Neural cell (in vitro differentiated cells): ENCODE data around the gene MST1. TPM values are rescaled to one million over a fixed set of nuclear protein-coding genes. Genes with fewer than 3 reads are reported as not detected.

Experiments used
- H2AFZ ChIP-seq: fragments of 200-600, 300-800 bp; sonication (generic), shearing (Covaris generic); 2 replicates; pipeline ENCODE4 v1.6.0; 2014; ENCODE audit warnings: low read depth, mild to moderate bottlenecking, antibody characterized with exemption, low read length, moderate library complexity
- H3F3A ChIP-seq: fragments of 200-600 bp; shearing (Covaris generic); 2 replicates; pipeline ENCODE4 v1.6.1; 2016; ENCODE audit warnings: mild to moderate bottlenecking, moderate library complexity, mixed read lengths, antibody characterized with exemption, low read length; ENCODE audit not compliant: insufficient read depth, poor library complexity, severe bottlenecking
- H3K27ac ChIP-seq: fragments of 200-600, 300-800 bp; sonication (generic), shearing (Covaris generic); 2 replicates; pipeline ENCODE4 v1.5.1; 2014; ENCODE audit warnings: mild to moderate bottlenecking, low read length, moderate library complexity
- H3K27me3 ChIP-seq: fragments of 300-800, 200-600 bp; sonication (generic), shearing (Covaris generic); 2 replicates; pipeline ENCODE4 v1.6.0; 2014; ENCODE audit warnings: mild to moderate bottlenecking, low read depth, low read length, moderate library complexity; ENCODE audit not compliant: insufficient read depth
- H3K36me3 ChIP-seq: fragments of 300-800, 200-600 bp; sonication (generic), shearing (Covaris generic); 2 replicates; pipeline ENCODE4 v1.5.1; 2014; ENCODE audit warnings: mild to moderate bottlenecking, antibody characterized with exemption, low read length, moderate library complexity; ENCODE audit not compliant: insufficient read depth
- H3K4me2 ChIP-seq: fragments of 300-800, 200-600 bp; sonication (generic), shearing (Covaris generic); 2 replicates; pipeline ENCODE4 v1.6.0; 2014; ENCODE audit warnings: mild to moderate bottlenecking, low read length
- H3K4me3 ChIP-seq: fragments of 300-800, 200-600 bp; sonication (generic), shearing (Covaris generic); 2 replicates; pipeline ENCODE4 v1.5.1; 2014; ENCODE audit warnings: mild to moderate bottlenecking, low read length, moderate library complexity
- H3K79me2 ChIP-seq: fragments of 200-600 bp; shearing (Covaris generic); replicated peaks from 2 replicates; pipeline ENCODE4 v1.6.0; 2014; ENCODE audit warnings: mild to moderate bottlenecking, low read length, moderate library complexity; ENCODE audit not compliant: insufficient read depth
- H3K9ac ChIP-seq: fragments of 300-800, 200-600 bp; sonication (generic), shearing (Covaris generic); 2 replicates; pipeline ENCODE4 v1.6.1; 2016; ENCODE audit warnings: mild to moderate bottlenecking, low read length, mixed read lengths
- H3K9me2 ChIP-seq: fragments of 200-600 bp; shearing (Covaris generic); 2 replicates; pipeline ENCODE4 v1.6.1; 2016; ENCODE audit warnings: mild to moderate bottlenecking, low read length, mixed read lengths; ENCODE audit not compliant: insufficient read depth
- H3K9me3 ChIP-seq: fragments of 200-600, 300-800 bp; sonication (generic), shearing (Covaris generic); 2 replicates; pipeline ENCODE4 v1.6.1; 2016; ENCODE audit warnings: mild to moderate bottlenecking, mixed run types, low read length, moderate library complexity, mixed read lengths
- H4K20me1 ChIP-seq: fragments of 200-600 bp; shearing (Covaris generic); 2 replicates; pipeline ENCODE4 v1.6.1; 2016; ENCODE audit warnings: mild to moderate bottlenecking, mixed run types; ENCODE audit not compliant: insufficient read depth
- EP300 ChIP-seq: fragments of 450-650 bp; conservative IDR thresholded peaks from 2 replicates; pipeline ENCODE4 v1.6.1; 2014; ENCODE audit warnings: antibody characterized with exemption, mild to moderate bottlenecking, moderate library complexity; ENCODE audit not compliant: poor library complexity, severe bottlenecking
- EZH2 ChIP-seq: fragments of 200-600, 300-800 bp; shearing (Covaris generic), sonication (generic); IDR thresholded peaks from 2 replicates; pipeline ENCODE4 v1.6.1; 2014; ENCODE audit warnings: antibody characterized with exemption, low read length, borderline replicate concordance, mild to moderate bottlenecking; ENCODE audit not compliant: insufficient read depth, poor library complexity, severe bottlenecking
- MXI1 ChIP-seq: fragments of 450-650 bp; conservative IDR thresholded peaks from 2 replicates; pipeline ENCODE4 v1.6.1; 2014; ENCODE audit warnings: antibody characterized with exemption, mild to moderate bottlenecking; ENCODE audit not compliant: poor library complexity, severe bottlenecking
- POLR2AphosphoS5 ChIP-seq: IDR thresholded peaks from 2 replicates; pipeline ENCODE4 v1.6.1; 2012
- RAD21 ChIP-seq: fragments of 450-650 bp; conservative IDR thresholded peaks from 2 replicates; pipeline ENCODE4 v1.6.1; 2014; ENCODE audit warnings: antibody characterized with exemption, mild to moderate bottlenecking, moderate library complexity
- SMC3 ChIP-seq: fragments of 450-650 bp; conservative IDR thresholded peaks from 2 replicates; pipeline ENCODE4 v1.6.1; 2014; ENCODE audit warnings: antibody characterized with exemption, mild to moderate bottlenecking, moderate library complexity; ENCODE audit not compliant: poor library complexity
- TAF1 ChIP-seq: IDR thresholded peaks from 2 replicates; pipeline ENCODE4 v1.6.1; 2012; ENCODE audit warnings: low read depth
- polyA plus RNA-seq: library from polyadenylated mRNA; depleted of rRNA; stranded (reverse); fragments of >200 nt; gene quantifications from 2 replicates; pipeline ENCODE4 v1.2.3, GENCODE V29; 2014
- TF ChIP-seq, protein P1 (sequence below): IDR thresholded peaks from 2 replicates; pipeline ENCODE4 v1.6.1; 2012; ENCODE audit warnings: borderline replicate concordance
- TF ChIP-seq, protein P2 (sequence below): fragments of 450-650 bp; IDR thresholded peaks from 2 replicates; pipeline ENCODE4 v1.5.1; 2014; ENCODE audit warnings: antibody characterized with exemption, mild to moderate bottlenecking, moderate library complexity; ENCODE audit not compliant: poor library complexity, severe bottlenecking

Gene MST1
- polyA plus RNA-seq, 1 donor from 2014 or later, result 64.0 TPM

DNA sequence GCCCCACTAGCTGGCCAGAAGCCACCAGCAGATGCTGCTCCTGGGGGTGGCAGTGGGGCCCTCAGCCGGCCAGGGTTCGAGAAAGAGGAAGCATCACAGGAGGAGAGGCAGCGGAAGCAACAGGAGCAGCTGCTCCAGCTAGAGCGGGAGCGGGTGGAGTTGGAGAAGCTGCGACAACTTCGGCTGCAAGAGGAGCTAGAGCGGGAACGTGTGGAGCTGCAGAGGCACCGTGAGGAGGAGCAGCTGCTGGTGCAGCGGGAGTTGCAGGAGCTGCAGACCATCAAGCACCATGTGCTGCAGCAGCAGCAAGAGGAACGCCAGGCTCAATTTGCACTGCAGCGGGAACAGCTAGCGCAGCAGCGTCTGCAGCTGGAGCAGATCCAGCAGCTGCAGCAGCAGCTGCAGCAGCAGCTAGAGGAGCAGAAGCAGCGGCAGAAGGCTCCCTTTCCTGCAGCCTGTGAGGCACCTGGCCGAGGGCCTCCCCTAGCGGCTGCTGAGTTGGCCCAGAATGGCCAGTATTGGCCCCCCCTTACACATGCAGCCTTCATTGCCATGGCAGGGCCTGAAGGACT is 32.6 kb downstream of the MST1 start (continued):
- no peak for TF ChIP-seq RAD21
- no peak for TF ChIP-seq POLR2AphosphoS5

DNA sequence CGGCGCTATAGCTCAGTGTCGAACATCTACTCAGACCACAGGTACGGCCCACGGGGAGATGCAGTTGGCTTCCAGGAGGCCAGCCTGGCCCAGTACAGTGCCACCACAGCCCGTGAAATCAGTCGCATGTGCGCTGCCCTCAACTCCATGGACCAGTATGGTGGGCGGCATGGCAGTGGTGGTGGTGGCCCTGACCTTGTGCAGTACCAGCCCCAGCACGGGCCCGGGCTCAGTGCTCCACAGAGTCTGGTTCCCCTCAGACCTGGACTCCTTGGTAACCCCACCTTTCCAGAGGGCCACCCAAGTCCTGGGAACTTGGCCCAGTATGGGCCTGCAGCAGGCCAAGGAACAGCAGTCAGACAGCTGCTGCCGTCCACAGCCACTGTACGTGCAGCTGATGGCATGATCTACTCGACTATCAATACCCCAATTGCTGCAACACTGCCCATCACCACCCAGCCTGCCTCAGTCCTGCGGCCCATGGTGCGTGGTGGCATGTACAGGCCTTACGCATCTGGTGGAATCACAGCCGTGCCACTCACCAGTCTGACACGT is 33.5 kb downstream of the MST1 start:
- no peaks in the 10 kb centered on the region for H3K79me2 ChIP-seq
- no peak overlapping the region for H2AFZ ChIP-seq
- no peaks in the 10 kb centered on the region for H3K27me3 ChIP-seq
- no peak overlapping the region for H3K9ac ChIP-seq
- no peaks in the 10 kb centered on the region for H3K36me3 ChIP-seq
- no peaks in the 10 kb centered on the region for H4K20me1 ChIP-seq
- H3K9me2 ChIP-seq, result no peaks in the 10 kb centered on the region
- no peaks in the 10 kb centered on the region for H3F3A ChIP-seq
- H3K4me3 ChIP-seq, result no peak overlapping the region
- TF ChIP-seq RAD21 (no peak), MXI1 (no peak), POLR2AphosphoS5 (no peak), EZH2 (no peak)
- TF ChIP-seq, protein P1, sequence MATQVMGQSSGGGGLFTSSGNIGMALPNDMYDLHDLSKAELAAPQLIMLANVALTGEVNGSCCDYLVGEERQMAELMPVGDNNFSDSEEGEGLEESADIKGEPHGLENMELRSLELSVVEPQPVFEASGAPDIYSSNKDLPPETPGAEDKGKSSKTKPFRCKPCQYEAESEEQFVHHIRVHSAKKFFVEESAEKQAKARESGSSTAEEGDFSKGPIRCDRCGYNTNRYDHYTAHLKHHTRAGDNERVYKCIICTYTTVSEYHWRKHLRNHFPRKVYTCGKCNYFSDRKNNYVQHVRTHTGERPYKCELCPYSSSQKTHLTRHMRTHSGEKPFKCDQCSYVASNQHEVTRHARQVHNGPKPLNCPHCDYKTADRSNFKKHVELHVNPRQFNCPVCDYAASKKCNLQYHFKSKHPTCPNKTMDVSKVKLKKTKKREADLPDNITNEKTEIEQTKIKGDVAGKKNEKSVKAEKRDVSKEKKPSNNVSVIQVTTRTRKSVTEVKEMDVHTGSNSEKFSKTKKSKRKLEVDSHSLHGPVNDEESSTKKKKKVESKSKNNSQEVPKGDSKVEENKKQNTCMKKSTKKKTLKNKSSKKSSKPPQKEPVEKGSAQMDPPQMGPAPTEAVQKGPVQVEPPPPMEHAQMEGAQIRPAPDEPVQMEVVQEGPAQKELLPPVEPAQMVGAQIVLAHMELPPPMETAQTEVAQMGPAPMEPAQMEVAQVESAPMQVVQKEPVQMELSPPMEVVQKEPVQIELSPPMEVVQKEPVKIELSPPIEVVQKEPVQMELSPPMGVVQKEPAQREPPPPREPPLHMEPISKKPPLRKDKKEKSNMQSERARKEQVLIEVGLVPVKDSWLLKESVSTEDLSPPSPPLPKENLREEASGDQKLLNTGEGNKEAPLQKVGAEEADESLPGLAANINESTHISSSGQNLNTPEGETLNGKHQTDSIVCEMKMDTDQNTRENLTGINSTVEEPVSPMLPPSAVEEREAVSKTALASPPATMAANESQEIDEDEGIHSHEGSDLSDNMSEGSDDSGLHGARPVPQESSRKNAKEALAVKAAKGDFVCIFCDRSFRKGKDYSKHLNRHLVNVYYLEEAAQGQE, result no peak
- H3K9me3 ChIP-seq, result no peaks in the 10 kb centered on the region
- no peak overlapping the region for H3K27ac ChIP-seq
- no peak overlapping the region for H3K4me2 ChIP-seq

DNA sequence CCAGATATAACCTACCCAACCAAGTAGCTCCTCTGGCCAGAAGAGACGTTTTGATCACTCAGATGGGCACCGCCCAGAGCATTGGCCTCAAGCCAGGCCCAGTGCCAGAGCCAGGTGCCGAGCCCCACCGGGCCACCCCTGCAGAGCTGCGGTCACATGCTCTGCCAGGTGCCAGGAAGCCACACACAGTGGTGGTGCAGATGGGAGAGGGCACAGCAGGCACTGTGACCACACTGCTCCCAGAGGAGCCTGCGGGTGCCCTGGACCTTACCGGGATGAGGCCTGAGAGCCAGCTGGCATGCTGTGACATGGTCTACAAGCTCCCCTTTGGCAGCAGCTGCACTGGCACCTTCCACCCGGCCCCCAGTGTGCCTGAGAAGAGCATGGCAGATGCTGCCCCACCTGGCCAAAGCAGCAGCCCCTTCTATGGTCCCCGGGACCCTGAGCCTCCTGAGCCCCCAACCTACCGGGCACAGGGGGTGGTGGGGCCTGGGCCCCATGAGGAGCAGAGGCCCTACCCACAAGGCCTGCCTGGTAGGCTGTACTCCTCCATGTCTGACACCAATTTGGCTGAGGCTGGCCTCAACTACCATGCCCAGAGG is 34.2 kb downstream of the MST1 start:
- no peak overlapping the region for H3K4me2 ChIP-seq
- H3K9ac ChIP-seq, result no peak overlapping the region
- H2AFZ ChIP-seq, result no peak overlapping the region
- H3K4me3 ChIP-seq, result no peak overlapping the region
- no peaks in the 10 kb centered on the region for H3K36me3 ChIP-seq
- H3K9me2 ChIP-seq, result no peaks in the 10 kb centered on the region
- H3K27me3 ChIP-seq, result no peaks in the 10 kb centered on the region
- no peaks in the 10 kb centered on the region for H3F3A ChIP-seq
- no peaks in the 10 kb centered on the region for H3K79me2 ChIP-seq
- H4K20me1 ChIP-seq, result no peaks in the 10 kb centered on the region
- TF ChIP-seq EZH2 (no peak), MXI1 (no peak), EP300 (no peak), RAD21 (no peak), SMC3 (no peak), TAF1 (no peak), POLR2AphosphoS5 (no peak)
- TF ChIP-seq, protein P2, sequence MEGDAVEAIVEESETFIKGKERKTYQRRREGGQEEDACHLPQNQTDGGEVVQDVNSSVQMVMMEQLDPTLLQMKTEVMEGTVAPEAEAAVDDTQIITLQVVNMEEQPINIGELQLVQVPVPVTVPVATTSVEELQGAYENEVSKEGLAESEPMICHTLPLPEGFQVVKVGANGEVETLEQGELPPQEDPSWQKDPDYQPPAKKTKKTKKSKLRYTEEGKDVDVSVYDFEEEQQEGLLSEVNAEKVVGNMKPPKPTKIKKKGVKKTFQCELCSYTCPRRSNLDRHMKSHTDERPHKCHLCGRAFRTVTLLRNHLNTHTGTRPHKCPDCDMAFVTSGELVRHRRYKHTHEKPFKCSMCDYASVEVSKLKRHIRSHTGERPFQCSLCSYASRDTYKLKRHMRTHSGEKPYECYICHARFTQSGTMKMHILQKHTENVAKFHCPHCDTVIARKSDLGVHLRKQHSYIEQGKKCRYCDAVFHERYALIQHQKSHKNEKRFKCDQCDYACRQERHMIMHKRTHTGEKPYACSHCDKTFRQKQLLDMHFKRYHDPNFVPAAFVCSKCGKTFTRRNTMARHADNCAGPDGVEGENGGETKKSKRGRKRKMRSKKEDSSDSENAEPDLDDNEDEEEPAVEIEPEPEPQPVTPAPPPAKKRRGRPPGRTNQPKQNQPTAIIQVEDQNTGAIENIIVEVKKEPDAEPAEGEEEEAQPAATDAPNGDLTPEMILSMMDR, result no peak
- TF ChIP-seq, protein P1, result no peak
- H3K27ac ChIP-seq, result no peak overlapping the region
- H3K9me3 ChIP-seq, result no peaks in the 10 kb centered on the region
